Activated CD8-positive, alpha-beta memory T cell treated with anti-CD3 and anti-CD28 coated beads for 48 hours (primary cell): Measurements from ENCODE around the gene NAT14.

Experiments
- DNase-seq, 3 experiments: peaks; one replicate each; pipeline ENCODE4 v3.0.0-alpha.2; 2020; ENCODE audit warnings: low read depth in 2 of 3, low spot score in 2 of 3

NAT14 gene

GRCh38 chr19:55500368-55500952 is 15.5 kb downstream of the NAT14 start:
- no peak for DNase-seq

GRCh38 chr19:55502197-55502952 is 17.4 kb downstream of the NAT14 start:
- DNase-seq: no peak

GRCh38 chr19:55503157-55503501 is 18.1 kb downstream of the NAT14 start:
- DNase-seq: no peak

GRCh38 chr19:55503502-55504251 is 18.7 kb downstream of the NAT14 start:
- peak; percentile 81 to 99 (median 99) for DNase-seq

- no peak for DNase-seq
Observed at GRCh38 chr19:55504252-55504603, 19.2 kb downstream of the NAT14 start.

- no peak for DNase-seq
Observed at GRCh38 chr19:55504981-55505380, 20.0 kb downstream of the NAT14 start.

- DNase-seq: no peak
Observed at GRCh38 chr19:55508120-55508519, 23.1 kb downstream of the NAT14 start.

- peak; percentile 77 to 93 (median 93) for DNase-seq
Observed at GRCh38 chr19:55516878-55517620, 32.1 kb downstream of the NAT14 start.

GRCh38 chr19:55519451-55520311 is 34.7 kb downstream of the NAT14 start:
- DNase-seq: no peak

- no peak for DNase-seq
Observed at GRCh38 chr19:55520691-55521292, 35.8 kb downstream of the NAT14 start.

- DNase-seq: no peak
Observed at GRCh38 chr19:55525289-55526101, 40.5 kb downstream of the NAT14 start.

- no peak for DNase-seq
Observed at GRCh38 chr19:55526216-55527196, 41.5 kb downstream of the NAT14 start.

- no peak for DNase-seq
Observed at GRCh38 chr19:55527197-55528029, 42.4 kb downstream of the NAT14 start.

GRCh38 chr19:55528030-55528803 is 43.2 kb downstream of the NAT14 start:
- DNase-seq: no peak

- no peak for DNase-seq
Observed at GRCh38 chr19:55529636-55530234, 44.7 kb downstream of the NAT14 start.

GRCh38 chr19:55530996-55531395 is 46.0 kb downstream of the NAT14 start:
- DNase-seq: no peak
